Liver (tissue), 9 donors: ENCODE measurements around the gene WDR11. TPM values are rescaled to one million over a fixed set of nuclear protein-coding genes. Genes with fewer than 3 reads are reported as not detected.

ENCODE experiments used
- DNase-seq: peaks from one replicate; pipeline ENCODE4 v3.0.0-alpha.2; 2017; ENCODE audit warnings: low spot score
- H3K27ac ChIP-seq, 2 donors: one replicate each; pipeline ENCODE4 v1.7.0; 2013; ENCODE audit warnings: inconsistent platforms in 2 of 2, low read length in 2 of 2, control low read depth in 1 of 2, low read depth in 1 of 2, mild to moderate bottlenecking in 1 of 2
- H3K27me3 ChIP-seq, 4 donors: one replicate each; pipeline versions ENCODE4 v1.6.1 to v1.7.0; 2013; ENCODE audit warnings: low read length in 3 of 4, inconsistent platforms in 1 of 4, mild to moderate bottlenecking in 1 of 4, moderate library complexity in 1 of 4; ENCODE audit not compliant: control insufficient read depth in 4 of 4, insufficient read depth in 4 of 4
- H3K36me3 ChIP-seq, 4 donors: one replicate each; pipeline versions ENCODE4 v1.6.1 to v1.7.0; 2013; ENCODE audit warnings: low read length in 3 of 4, mild to moderate bottlenecking in 3 of 4, low read depth in 1 of 4, moderate library complexity in 1 of 4; ENCODE audit not compliant: control insufficient read depth in 4 of 4, insufficient read depth in 3 of 4
- H3K4me1 ChIP-seq, 4 donors: one replicate each; pipeline versions ENCODE4 v1.6.1 to v1.7.0; 2013; ENCODE audit warnings: low read length in 3 of 4, mild to moderate bottlenecking in 3 of 4, moderate library complexity in 1 of 4; ENCODE audit not compliant: control insufficient read depth in 4 of 4, insufficient read depth in 4 of 4
- H3K4me3 ChIP-seq, 3 donors: one replicate each; pipeline versions ENCODE4 v1.6.1 to v1.7.0; 2013; ENCODE audit warnings: low read length in 3 of 3, control low read depth in 1 of 3, low read depth in 1 of 3, mild to moderate bottlenecking in 1 of 3
- H3K9ac ChIP-seq, 2 donors: one replicate each; pipeline ENCODE4 v1.7.0; 2013; ENCODE audit warnings: low read length in 2 of 2, mild to moderate bottlenecking in 2 of 2, moderate library complexity in 2 of 2, control low read depth in 1 of 2, low read depth in 1 of 2
- H3K9me3 ChIP-seq, 4 donors: one replicate each; pipeline versions ENCODE4 v1.6.1 to v1.7.0; 2013; ENCODE audit warnings: low read length in 3 of 4; ENCODE audit not compliant: control insufficient read depth in 4 of 4
- CTCF ChIP-seq: fragments of 150-350 bp; IDR thresholded peaks from 2 replicates; pipeline ENCODE4 v1.5.1; 2017; ENCODE audit warnings: improper control_type of control experiment, low read depth, low read length; ENCODE audit not compliant: missing input control
- HNF4G ChIP-seq: IDR thresholded peaks from 2 replicates; pipeline ENCODE4 v1.6.1; 2016; ENCODE audit warnings: antibody characterized with exemption
- MAX ChIP-seq: IDR thresholded peaks from 2 replicates; pipeline ENCODE4 v1.6.1; 2016; ENCODE audit warnings: antibody characterized with exemption
- NR2F2 ChIP-seq: IDR thresholded peaks from 2 replicates; pipeline ENCODE4 v1.6.1; 2016; ENCODE audit warnings: antibody characterized with exemption
- REST ChIP-seq: IDR thresholded peaks from 2 replicates; pipeline ENCODE4 v1.6.1; 2016; ENCODE audit warnings: antibody characterized with exemption, mild to moderate bottlenecking
- RXRA ChIP-seq, 2 donors: IDR thresholded peaks; 2 replicates each; pipeline ENCODE4 v1.6.1; 2017 to 2018; ENCODE audit warnings: antibody characterized with exemption in 2 of 2, mild to moderate bottlenecking in 1 of 2
- SP1 ChIP-seq: IDR thresholded peaks from 2 replicates; pipeline ENCODE4 v1.6.1; 2018; ENCODE audit warnings: antibody characterized with exemption, mild to moderate bottlenecking
- TAF1 ChIP-seq: conservative IDR thresholded peaks from 2 replicates; pipeline ENCODE4 v1.6.1; 2016; ENCODE audit warnings: antibody characterized with exemption, mild to moderate bottlenecking
- WGBS: extraction: QIAGEN DNeasy Blood & Tissue Kit; methylation state at CpG from one replicate; pipeline ENCODE4 v1.1.7; 2013; 5-methylcytosine and 5-hydroxymethylcytosine counted together
- polyA plus RNA-seq, 2 donors: library from polyadenylated mRNA; stranded (reverse) in 1 of 2; unstranded in 1 of 2; fragments of 200-250 nt in 1 of 2; fragments of >200 nt in 1 of 2; fragmentation: Nextera tagmentation in 1 of 2; extraction: Ambion mirVana in 1 of 2; gene quantifications; one replicate each; pipeline versions ENCODE4 v1.2.1 to v1.2.3, GENCODE V29; 2013 to 2015
- total RNA-seq, 2 donors: library from RNA; depleted of rRNA; stranded (reverse); fragments of >200 nt; gene quantifications; one replicate each; pipeline ENCODE4 v1.2.3, GENCODE V29; 2014
- donor health status: healthy.
- donor health status: healthy.
- donor health status: healthy.
- donor health status: healthy.
- donor health status: healthy.

WDR11 gene
- total and polyA plus RNA-seq, 4 donors: 12.5 to 51.0 (median 21.0) TPM

- TF ChIP-seq REST: no peak
- no peak for TF ChIP-seq MAX
- TF ChIP-seq HNF4G: no peak
Measured at GRCh38 chr10:120832106-120832505, 19.1 kb upstream of the WDR11 start (continued).

- no peak for DNase-seq
- 78% methylated on average over 6 of the region's 6 CpGs for WGBS
- Histone ChIP-seq H3K9me3 (no peaks in the 10 kb centered on the region), H3K4me1 (no peaks in the 10 kb centered on the region), H3K36me3 (no peaks in the 10 kb centered on the region), H3K27me3 (no peaks in the 10 kb centered on the region), H3K9ac (no peak overlapping the region), H3K27ac (no peak overlapping the region), H3K4me3 (no peak overlapping the region)
- TF ChIP-seq RXRA (IDR thresholded peaks at IDR 0.05) (peak in 1 of 2 donors; percentile 45), REST (no peak)
Measured at GRCh38 chr10:120833222-120833928, 17.8 kb upstream of the WDR11 start.

- Histone ChIP-seq H3K4me1 (no peaks in the 10 kb centered on the region), H3K27me3 (no peaks in the 10 kb centered on the region), H3K36me3 (no peaks in the 10 kb centered on the region), H3K4me3 (no peak overlapping the region), H3K9me3 (no peaks in the 10 kb centered on the region), H3K9ac (no peak overlapping the region), H3K27ac (no peak overlapping the region)
- no peak for DNase-seq
- 58% methylated on average over 2 of the region's 2 CpGs for WGBS
- TF ChIP-seq NR2F2 (no peak), REST (no peak), SP1 (no peak), TAF1 (no peak), MAX (no peak), CTCF (no peak), RXRA (IDR thresholded peaks at IDR 0.05) (no peak)
Measured at GRCh38 chr10:120835603-120836002, 15.6 kb upstream of the WDR11 start.
